T follicular helper cell (primary cell): ENCODE measurements around the gene CC2D2B.
"Not testable (repeated sequence)": the region's sequence is repeated elsewhere in the genome, so short reads cannot be mapped to it uniquely, and the experiment has no call there.

ENCODE experiments used
- DNase-seq: peaks from one replicate; pipeline ENCODE4 v3.0.0-alpha.2; 2020; ENCODE audit warnings: low read depth

Gene CC2D2B

GRCh38 chr10:95908450-95908849, 675 bp downstream of the CC2D2B start:
- no peak for DNase-seq

- no peak for DNase-seq
Observed at GRCh38 chr10:95909561-95909960, 1.8 kb downstream of the CC2D2B start.

- not testable (repeated sequence) for DNase-seq
Observed at GRCh38 chr10:95916039-95916438, 8.3 kb downstream of the CC2D2B start.

GRCh38 chr10:95920798-95921426, 13.1 kb downstream of the CC2D2B start:
- DNase-seq: no peak

GRCh38 chr10:95925033-95925432, 17.3 kb downstream of the CC2D2B start:
- DNase-seq: no peak

- DNase-seq: no peak
Observed at GRCh38 chr10:95935429-95935828, 27.7 kb downstream of the CC2D2B start.

- DNase-seq: no peak
Observed at GRCh38 chr10:95941115-95941514, 33.3 kb downstream of the CC2D2B start.

- DNase-seq: no peak
Observed at GRCh38 chr10:95963202-95963990, 55.6 kb downstream of the CC2D2B start.

GRCh38 chr10:95963991-95964389, 56.2 kb downstream of the CC2D2B start:
- DNase-seq: no peak

- no peak for DNase-seq
Observed at GRCh38 chr10:95964756-95965155, 57.0 kb downstream of the CC2D2B start.

GRCh38 chr10:95976362-95977229, 68.8 kb downstream of the CC2D2B start:
- DNase-seq: no peak

GRCh38 chr10:95982200-95982599, 74.4 kb downstream of the CC2D2B start:
- DNase-seq: no peak

GRCh38 chr10:95987685-95988426, 80.1 kb downstream of the CC2D2B start:
- no peak for DNase-seq

GRCh38 chr10:95988702-95989101, 80.9 kb downstream of the CC2D2B start:
- DNase-seq: no peak

GRCh38 chr10:95994376-95994775, 86.6 kb downstream of the CC2D2B start:
- not testable (repeated sequence) for DNase-seq

- DNase-seq: no peak
Observed at GRCh38 chr10:95998255-95998784, 90.5 kb downstream of the CC2D2B start.

- DNase-seq: no peak
Observed at GRCh38 chr10:96013956-96014355, 106.2 kb downstream of the CC2D2B start.

- DNase-seq: no peak
Observed at GRCh38 chr10:96014473-96015102, 106.8 kb downstream of the CC2D2B start.

- peak; percentile 8 for DNase-seq
Observed at GRCh38 chr10:96017191-96017687, 109.5 kb downstream of the CC2D2B start.

GRCh38 chr10:96021332-96021731, 113.6 kb downstream of the CC2D2B start:
- no peak for DNase-seq

- no peak for DNase-seq
Observed at GRCh38 chr10:96022739-96023138, 115.0 kb downstream of the CC2D2B start.
